GM13976 (cell line): ENCODE data around the gene AUTS2.

Experiments
- DNase-seq: peaks from one replicate; pipeline ENCODE4 v3.0.0; 2012; ENCODE audit warnings: low spot score
- CTCF ChIP-seq: IDR thresholded peaks from 2 replicates; pipeline ENCODE4 v1.5.1; 2012; ENCODE audit warnings: borderline replicate concordance, mild to moderate bottlenecking; ENCODE audit not compliant: insufficient read depth; ENCODE audit errors: extremely low read depth, missing control alignments, control extremely low read depth
- in situ Hi-C: fragments of 300-500 bp; cut with MboI; formaldehyde crosslinking; loops from one replicate; pipeline ENCODE4 v1.12.0; 2022; ENCODE audit warnings: low sequenced_read_pairs, mixed read lengths, inconsistent platforms; ENCODE audit not compliant: unreplicated experiment

The AUTS2 gene

GRCh38 chr7:69568266-69568665, 30.0 kb upstream of the AUTS2 start:
- in situ Hi-C loops = no loop called here
- DNase-seq = no peak
- TF ChIP-seq CTCF = no peak

GRCh38 chr7:69575651-69576050, 22.6 kb upstream of the AUTS2 start:
- DNase-seq = no peak
- TF ChIP-seq CTCF = no peak
- in situ Hi-C loops = no loop called here

GRCh38 chr7:69577221-69577620, 21.1 kb upstream of the AUTS2 start:
- in situ Hi-C loops = no loop called here
- TF ChIP-seq CTCF = no peak
- DNase-seq = no peak

GRCh38 chr7:69585169-69585568, 13.1 kb upstream of the AUTS2 start:
- TF ChIP-seq CTCF = no peak
- in situ Hi-C loops = no loop called here
- no peak for DNase-seq

- in situ Hi-C loops = no loop called here
- no peak for TF ChIP-seq CTCF
- DNase-seq = no peak
These were observed 12.0 kb upstream of the AUTS2 start for GRCh38 chr7:69586321-69586720.

- in situ Hi-C loops = no loop called here
- no peak for TF ChIP-seq CTCF
- no peak for DNase-seq
These were observed 9.5 kb upstream of the AUTS2 start for GRCh38 chr7:69588773-69589172.

- DNase-seq = no peak
- TF ChIP-seq CTCF = no peak
- in situ Hi-C loops = no loop called here
These were observed 6.5 kb upstream of the AUTS2 start for GRCh38 chr7:69591805-69592204.
